MM.1S (cell line): ENCODE data around the gene TLR2.

Experiments used
- DNase-seq: peaks from one replicate; pipeline ENCODE4 v3.0.0-alpha.2; 2015
- H2AFZ ChIP-seq: fragments of 300-600 bp; sonication (generic); 2 replicates; pipeline ENCODE4 v1.6.0; 2016; ENCODE audit warnings: antibody characterized with exemption, low read length
- H3F3A ChIP-seq: fragments of 300-600 bp; sonication (generic); 2 replicates; pipeline ENCODE4 v1.6.1; 2016; ENCODE audit warnings: mild to moderate bottlenecking, antibody characterized with exemption, low read length, moderate library complexity, mixed read lengths; ENCODE audit not compliant: insufficient read depth
- H3K27ac ChIP-seq: fragments of 300-600 bp; sonication (generic); 2 replicates; pipeline ENCODE4 v1.5.1; 2016; ENCODE audit warnings: mild to moderate bottlenecking, low read length
- H3K27me3 ChIP-seq: fragments of 300-600 bp; sonication (generic); replicated peaks from 2 replicates; pipeline ENCODE4 v1.6.0; 2016; ENCODE audit warnings: low read length; ENCODE audit not compliant: insufficient read depth
- H3K36me3 ChIP-seq: fragments of 300-600 bp; sonication (generic); replicated peaks from 2 replicates; pipeline ENCODE4 v1.6.1; 2016; ENCODE audit warnings: mild to moderate bottlenecking, low read length, mixed read lengths; ENCODE audit not compliant: insufficient read depth
- H3K4me1 ChIP-seq: fragments of 300-600 bp; sonication (generic); 2 replicates; pipeline ENCODE4 v1.6.1; 2016; ENCODE audit warnings: low read length, mixed read lengths
- H3K4me2 ChIP-seq: fragments of 300-600 bp; sonication (generic); 2 replicates; pipeline ENCODE4 v1.6.0; 2016; ENCODE audit warnings: low read depth, low read length
- H3K4me3 ChIP-seq: fragments of 300-600 bp; sonication (generic); 2 replicates; pipeline ENCODE4 v1.5.1; 2016; ENCODE audit warnings: low read length, mixed read lengths
- H3K79me2 ChIP-seq: fragments of 300-600 bp; sonication (generic); 2 replicates; pipeline ENCODE4 v1.6.1; 2016; ENCODE audit warnings: mixed run types, low read length, mixed read lengths
- H3K9ac ChIP-seq: fragments of 300-600 bp; sonication (generic); 2 replicates; pipeline ENCODE4 v1.6.1; 2016; ENCODE audit warnings: low read length, mixed read lengths
- H3K9me2 ChIP-seq: fragments of 300-600 bp; sonication (generic); replicated peaks from 2 replicates; pipeline ENCODE4 v1.6.1; 2016; ENCODE audit warnings: mild to moderate bottlenecking, low read length, mixed read lengths; ENCODE audit not compliant: insufficient read depth
- H3K9me3 ChIP-seq: fragments of 300-600 bp; sonication (generic); replicated peaks from 2 replicates; pipeline ENCODE4 v1.6.1; 2016; ENCODE audit warnings: mild to moderate bottlenecking, low read length, mixed read lengths; ENCODE audit not compliant: insufficient read depth
- H4K20me1 ChIP-seq: fragments of 300-600 bp; sonication (generic); 2 replicates; pipeline ENCODE4 v1.6.1; 2016; ENCODE audit warnings: mild to moderate bottlenecking, low read length, moderate library complexity, mixed read lengths; ENCODE audit not compliant: insufficient read depth
- EZH2 ChIP-seq: fragments of 300-600 bp; sonication (generic); optimal IDR thresholded peaks from 2 replicates; pipeline ENCODE3; 2017; ENCODE audit warnings: low read depth, mild to moderate bottlenecking, antibody characterized with exemption, low read length, mixed read lengths
- EZH2phosphoT487 ChIP-seq: fragments of 300-600 bp; sonication (generic); IDR thresholded peaks from 2 replicates; pipeline ENCODE4 v1.6.1; 2018; ENCODE audit warnings: antibody characterized with exemption, low read length
- TF ChIP-seq, protein P1 (sequence below): fragments of 300-600 bp; sonication (generic); IDR thresholded peaks from 2 replicates; pipeline ENCODE4 v1.5.1; 2016; ENCODE audit warnings: antibody characterized with exemption, low read length, mixed read lengths

TLR2 gene

GRCh38 chr4:153641532-153641931 is 42.5 kb upstream of the TLR2 start:
- TF ChIP-seq, protein P1, sequence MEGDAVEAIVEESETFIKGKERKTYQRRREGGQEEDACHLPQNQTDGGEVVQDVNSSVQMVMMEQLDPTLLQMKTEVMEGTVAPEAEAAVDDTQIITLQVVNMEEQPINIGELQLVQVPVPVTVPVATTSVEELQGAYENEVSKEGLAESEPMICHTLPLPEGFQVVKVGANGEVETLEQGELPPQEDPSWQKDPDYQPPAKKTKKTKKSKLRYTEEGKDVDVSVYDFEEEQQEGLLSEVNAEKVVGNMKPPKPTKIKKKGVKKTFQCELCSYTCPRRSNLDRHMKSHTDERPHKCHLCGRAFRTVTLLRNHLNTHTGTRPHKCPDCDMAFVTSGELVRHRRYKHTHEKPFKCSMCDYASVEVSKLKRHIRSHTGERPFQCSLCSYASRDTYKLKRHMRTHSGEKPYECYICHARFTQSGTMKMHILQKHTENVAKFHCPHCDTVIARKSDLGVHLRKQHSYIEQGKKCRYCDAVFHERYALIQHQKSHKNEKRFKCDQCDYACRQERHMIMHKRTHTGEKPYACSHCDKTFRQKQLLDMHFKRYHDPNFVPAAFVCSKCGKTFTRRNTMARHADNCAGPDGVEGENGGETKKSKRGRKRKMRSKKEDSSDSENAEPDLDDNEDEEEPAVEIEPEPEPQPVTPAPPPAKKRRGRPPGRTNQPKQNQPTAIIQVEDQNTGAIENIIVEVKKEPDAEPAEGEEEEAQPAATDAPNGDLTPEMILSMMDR: no peak
- TF ChIP-seq EZH2: no peak
- TF ChIP-seq EZH2phosphoT487: no peak
- Histone ChIP-seq H3K9me3 (no peaks in the 10 kb centered on the region), H3K27ac (no peak overlapping the region), H3K27me3 (no peaks in the 10 kb centered on the region), H3K9ac (no peak overlapping the region), H3K4me2 (no peak overlapping the region), H2AFZ (no peak overlapping the region), H3K4me1 (0 out of 2 replicates have a peak, but pooled peaks cover 4% of the 10 kb centered on the region), H4K20me1 (no peaks in the 10 kb centered on the region), H3K9me2 (no peaks in the 10 kb centered on the region), H3F3A (no peaks in the 10 kb centered on the region), H3K36me3 (no peaks in the 10 kb centered on the region), H3K79me2 (no peaks in the 10 kb centered on the region), H3K4me3 (no peak overlapping the region)
- DNase-seq: no peak

DNA sequence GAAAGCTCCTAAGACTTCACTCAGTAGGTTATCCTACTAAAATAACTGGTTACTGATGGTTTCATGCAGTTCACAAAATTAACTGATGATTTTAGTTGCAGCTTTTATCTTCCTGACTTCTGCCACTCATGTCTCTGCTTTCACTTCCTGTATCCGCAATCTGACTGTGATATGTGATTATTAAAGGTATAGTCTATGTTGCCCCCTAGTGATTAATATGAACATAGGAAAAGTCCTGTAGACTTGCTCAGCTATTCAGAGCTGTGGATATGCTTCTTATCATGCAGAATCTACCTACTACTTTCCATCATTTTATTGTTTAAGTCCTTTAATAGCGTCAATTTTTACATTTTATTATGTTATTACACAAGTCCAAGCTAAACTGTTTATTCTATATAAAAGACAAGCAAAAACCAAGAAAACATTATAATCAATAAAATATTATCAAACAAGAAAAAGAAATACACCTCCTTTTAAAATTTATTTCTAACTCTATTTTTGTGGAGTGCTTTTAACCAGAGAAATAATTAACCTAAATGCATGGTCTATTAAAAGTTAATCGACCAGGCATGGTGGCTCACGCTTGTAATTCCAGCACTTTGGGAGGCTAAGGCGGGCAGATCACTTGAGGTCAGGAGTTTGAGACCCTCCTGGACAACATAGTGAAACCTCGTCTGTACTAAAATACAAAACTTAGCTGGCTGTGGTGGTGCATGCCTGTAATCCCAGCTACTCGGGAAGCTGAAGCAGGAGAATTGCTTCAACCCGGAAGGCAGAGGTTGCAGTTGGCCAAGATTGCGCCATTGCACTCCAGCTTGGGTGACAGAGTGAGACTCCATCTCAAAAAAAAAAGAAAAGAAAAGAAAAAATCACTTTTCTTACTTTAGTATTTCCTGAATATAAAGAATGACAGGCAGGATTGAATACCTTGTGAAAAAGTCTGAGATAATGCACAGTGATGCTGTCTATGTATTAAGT is 40.4 kb upstream of the TLR2 start:
- Histone ChIP-seq H3F3A (no peaks in the 10 kb centered on the region), H3K4me1 (0 out of 2 replicates have a peak, but pooled peaks cover 4% of the 10 kb centered on the region), H3K27ac (no peak overlapping the region), H3K36me3 (no peaks in the 10 kb centered on the region), H3K4me3 (no peak overlapping the region), H3K9me3 (no peaks in the 10 kb centered on the region), H3K9me2 (no peaks in the 10 kb centered on the region), H3K9ac (no peak overlapping the region), H3K79me2 (no peaks in the 10 kb centered on the region), H3K4me2 (no peak overlapping the region), H4K20me1 (no peaks in the 10 kb centered on the region), H3K27me3 (no peaks in the 10 kb centered on the region), H2AFZ (no peak overlapping the region)
- peak; percentile 72 for DNase-seq
- TF ChIP-seq, protein P1: peak; percentile 60
- no peak for TF ChIP-seq EZH2phosphoT487

DNA sequence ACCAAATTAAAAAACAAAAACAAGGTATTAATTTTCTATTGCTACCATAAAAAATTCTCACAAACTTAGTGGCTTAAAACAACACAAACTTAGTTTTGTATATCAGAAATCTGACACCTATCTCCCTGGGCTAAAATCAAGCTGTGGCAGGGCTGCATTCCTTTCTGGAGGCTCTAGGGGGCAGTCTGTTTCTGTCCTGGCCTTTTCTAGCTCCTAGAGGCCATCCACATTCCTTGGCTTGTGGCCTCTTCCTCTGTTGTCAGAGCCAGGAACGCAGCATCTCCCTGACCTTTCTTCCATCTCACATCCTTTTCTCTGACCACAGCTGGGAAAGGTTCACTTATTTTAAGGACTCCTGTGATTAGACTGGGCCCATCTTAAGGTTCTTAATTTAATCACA is 38.9 kb upstream of the TLR2 start:
- Histone ChIP-seq H2AFZ (no peak overlapping the region), H4K20me1 (no peaks in the 10 kb centered on the region), H3K9me2 (no peaks in the 10 kb centered on the region), H3K9ac (no peak overlapping the region), H3K4me1 (0 out of 2 replicates have a peak, but pooled peaks cover 4% of the 10 kb centered on the region), H3K27me3 (no peaks in the 10 kb centered on the region), H3K36me3 (no peaks in the 10 kb centered on the region), H3K4me2 (no peak overlapping the region), H3K27ac (no peak overlapping the region), H3K4me3 (no peak overlapping the region), H3F3A (no peaks in the 10 kb centered on the region), H3K79me2 (no peaks in the 10 kb centered on the region), H3K9me3 (no peaks in the 10 kb centered on the region)
- no peak for DNase-seq
- TF ChIP-seq EZH2phosphoT487: no peak
- TF ChIP-seq, protein P1: peak; percentile 36
- no peak for TF ChIP-seq EZH2
